GM19025 (cell line): ENCODE results near the gene FAM210A.

Experiments used
- ATAC-seq: cut with Tn5 transposase; IDR thresholded peaks from one replicate; pipeline ENCODE4 v1.9.1; 2021; ENCODE audit warnings: mild to moderate bottlenecking, low read depth, moderate library complexity; ENCODE audit not compliant: unreplicated experiment

The FAM210A gene

GRCh38 chr18:13649397-13650390 is 76.7 kb downstream of the FAM210A start:
- no peak for ATAC-seq

DNA sequence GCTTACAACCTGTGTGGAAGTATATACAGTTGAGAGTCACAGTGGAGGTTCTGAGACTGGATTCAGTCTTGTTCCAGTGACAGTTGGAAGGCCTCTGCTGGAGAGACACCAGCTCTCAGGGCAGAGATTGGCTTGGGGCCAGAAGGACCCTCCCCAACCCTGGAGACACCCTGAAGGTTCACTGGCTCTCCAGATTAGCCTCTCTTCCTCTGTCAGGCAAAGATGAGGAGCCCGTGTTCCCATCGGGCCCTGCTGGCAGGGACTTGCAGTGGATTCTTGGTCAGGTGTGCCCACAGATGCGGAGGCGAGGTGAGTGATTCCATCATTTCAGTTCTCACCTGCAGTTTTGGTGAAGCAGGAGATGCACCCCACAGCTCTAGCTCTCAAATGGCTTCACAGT is 78.6 kb downstream of the FAM210A start:
- no peak for ATAC-seq

GRCh38 chr18:13646633-13647032 is 79.7 kb downstream of the FAM210A start:
- no peak for ATAC-seq

DNA sequence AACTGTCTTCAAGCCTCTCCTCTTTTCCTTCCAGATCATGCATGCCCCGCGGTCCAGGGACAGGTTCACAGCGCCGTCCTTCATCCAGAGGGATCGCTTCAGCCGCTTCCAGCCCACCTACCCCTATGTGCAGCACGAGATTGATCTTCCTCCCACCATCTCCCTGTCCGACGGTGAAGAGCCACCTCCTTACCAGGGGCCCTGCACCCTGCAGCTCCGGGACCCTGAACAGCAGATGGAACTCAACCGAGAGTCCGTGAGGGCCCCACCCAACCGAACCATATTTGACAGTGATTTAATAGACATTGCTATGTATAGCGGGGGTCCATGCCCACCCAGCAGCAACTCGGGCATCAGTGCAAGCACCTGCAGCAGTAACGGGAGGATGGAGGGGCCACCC is 81.3 kb downstream of the FAM210A start:
- no peak for ATAC-seq

- ATAC-seq = no peak
Observed at GRCh38 chr18:13643261-13643751, 83.1 kb downstream of the FAM210A start.

- no peak for ATAC-seq
Observed at GRCh38 chr18:13642440-13642827, 83.9 kb downstream of the FAM210A start.

DNA sequence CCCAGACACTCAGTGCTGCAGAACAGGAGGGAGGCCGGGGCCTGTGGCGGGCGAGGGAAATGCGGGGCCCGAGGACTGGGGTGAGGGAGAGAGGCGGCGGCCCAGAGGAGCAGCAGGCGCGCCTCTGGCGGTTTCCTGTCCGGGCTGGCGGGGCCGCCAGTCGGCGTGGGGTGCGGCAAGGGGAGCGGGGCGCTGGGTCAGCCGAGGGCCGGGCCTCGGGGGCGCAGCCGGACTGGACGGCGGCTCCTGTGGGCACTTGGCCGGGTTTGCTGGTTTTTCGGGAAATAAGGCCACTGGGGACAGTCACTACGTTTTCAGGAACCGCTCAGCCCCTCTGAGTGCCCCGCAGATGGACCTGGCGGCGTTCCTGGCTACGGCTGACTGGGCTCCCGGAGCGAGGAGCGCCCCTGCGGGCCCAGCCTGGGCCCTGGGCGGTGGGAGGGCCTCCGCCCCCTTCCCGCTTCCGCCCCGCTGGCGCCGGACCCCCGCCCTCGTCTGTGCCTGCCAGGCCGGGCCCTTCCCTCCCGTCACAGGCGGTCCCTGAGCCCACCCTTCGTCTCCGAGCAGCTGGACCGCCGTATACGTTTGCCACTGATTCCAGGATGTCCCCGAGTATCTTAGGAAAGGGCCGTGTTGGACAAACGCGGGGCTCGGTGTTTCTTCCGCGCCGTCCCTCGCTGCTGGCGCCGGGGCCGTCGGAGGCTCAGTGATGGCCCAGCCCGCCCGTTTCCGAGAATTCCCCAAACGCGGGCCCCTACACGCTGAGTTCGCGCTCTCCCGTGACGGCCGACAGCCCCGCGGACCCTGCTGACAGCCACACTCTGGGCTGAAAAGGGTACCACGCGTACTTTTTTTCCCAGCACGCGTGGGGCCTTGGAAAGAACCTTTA is 84.6 kb downstream of the FAM210A start:
- ATAC-seq = no peak

DNA sequence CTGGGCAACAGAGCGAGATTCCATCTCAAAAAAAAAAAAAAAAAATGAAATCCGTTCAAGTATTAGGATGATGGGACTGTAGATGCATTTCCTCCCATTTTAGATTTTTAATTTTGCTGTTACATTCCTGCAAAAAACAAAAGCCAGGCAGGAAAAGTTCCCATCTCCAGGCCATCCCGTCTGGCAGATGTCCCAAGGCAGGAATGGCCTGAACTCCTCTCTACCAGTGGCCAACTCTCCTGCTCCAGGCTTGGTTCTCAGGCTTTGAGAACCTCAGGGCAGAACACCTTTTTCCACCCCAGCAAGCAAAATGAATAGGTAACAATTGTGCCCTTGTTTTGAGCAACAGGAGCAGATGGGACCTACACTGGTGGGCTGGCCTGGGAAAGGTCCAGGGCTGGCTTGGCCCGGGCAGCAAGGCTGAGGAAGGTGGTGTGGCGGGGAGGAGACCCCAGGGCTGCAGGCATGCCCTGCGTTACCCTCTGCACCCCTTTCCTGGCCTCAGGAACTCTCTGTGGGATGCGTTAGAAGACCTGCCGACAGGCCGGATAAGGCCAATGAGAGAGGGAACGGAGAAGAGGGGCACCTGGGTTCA is 86.0 kb downstream of the FAM210A start:
- no peak for ATAC-seq

GRCh38 chr18:13638719-13639595 is 87.4 kb downstream of the FAM210A start:
- ATAC-seq = no peak

DNA sequence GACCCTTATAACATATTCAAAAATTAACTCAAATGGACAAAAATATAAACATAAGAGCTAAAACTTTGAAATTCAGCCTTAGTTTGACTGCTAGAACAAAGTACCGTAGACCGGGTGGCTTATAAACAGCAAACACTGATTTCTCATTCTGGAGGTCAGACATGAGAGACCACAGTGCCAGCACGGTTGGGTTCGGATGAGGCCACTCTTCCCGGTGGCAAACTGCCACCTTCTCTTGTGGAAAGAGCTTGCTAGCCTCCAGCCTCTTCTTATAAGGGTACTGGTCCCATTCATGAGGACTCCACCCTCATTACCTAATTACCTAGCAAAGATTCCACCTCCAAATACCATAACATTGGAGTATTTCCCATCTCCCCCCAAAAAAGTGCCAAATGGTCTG is 91.3 kb downstream of the FAM210A start:
- no peak for ATAC-seq

- no peak for ATAC-seq
Observed at GRCh38 chr18:13633700-13634099, 92.7 kb downstream of the FAM210A start.

- ATAC-seq = no peak
Observed at GRCh38 chr18:13630716-13631268, 95.6 kb downstream of the FAM210A start.

GRCh38 chr18:13629841-13630715 is 96.3 kb downstream of the FAM210A start:
- peak; percentile 78 for ATAC-seq

- no peak for ATAC-seq
Observed at GRCh38 chr18:13628211-13628610, 98.1 kb downstream of the FAM210A start.

DNA sequence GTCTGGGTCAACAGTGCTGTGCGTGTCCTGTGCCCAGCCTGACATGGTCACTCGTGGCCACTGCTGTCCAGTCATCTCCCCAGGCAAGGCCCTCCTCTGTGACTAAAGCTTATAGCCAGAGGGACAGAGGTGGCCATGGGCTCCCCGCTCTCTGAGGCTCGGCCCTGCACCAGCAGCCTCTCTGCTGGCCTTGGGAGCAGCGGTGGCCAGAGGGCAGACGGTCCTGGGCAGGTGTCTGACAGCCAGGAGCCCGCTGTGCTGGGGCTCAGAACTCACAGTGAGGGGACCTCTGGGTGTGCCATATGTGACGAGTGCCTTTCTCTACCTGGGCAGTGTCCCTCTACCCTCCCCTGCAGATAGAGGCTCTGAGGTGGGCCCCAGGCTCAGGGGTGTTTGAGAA is 98.7 kb downstream of the FAM210A start:
- ATAC-seq = no peak

DNA sequence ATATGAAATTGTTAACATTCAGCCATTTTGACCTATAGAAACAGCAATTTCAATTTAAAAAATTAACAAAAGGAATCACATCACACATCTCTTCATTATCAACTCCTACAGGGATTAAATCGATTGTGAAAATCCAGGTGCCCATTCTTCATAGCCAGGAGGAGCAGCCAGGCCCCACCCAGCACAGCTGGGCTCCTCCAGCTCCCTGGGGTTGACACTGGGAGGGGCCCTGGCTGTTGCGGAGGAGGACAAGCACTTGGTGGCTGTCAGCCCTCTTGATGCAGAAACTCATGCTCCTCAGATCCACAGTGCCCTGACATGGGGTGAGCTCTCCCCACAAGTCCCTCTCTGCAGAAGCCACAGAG is 99.8 kb downstream of the FAM210A start:
- no peak for ATAC-seq

- no peak for ATAC-seq
Observed at GRCh38 chr18:13625843-13626543, 100.4 kb downstream of the FAM210A start.

GRCh38 chr18:13625355-13625754 is 101.0 kb downstream of the FAM210A start:
- ATAC-seq = no peak
